NT2/D1 (cell line): ENCODE results near the gene KLHL42.
A peak's percentile ranks its signal among the peaks of the same experiment; 100 is the strongest.

Experiments used
- DNase-seq: peaks from one replicate; pipeline ENCODE4 v3.0.0-alpha.2; 2011; ENCODE audit warnings: low read depth, low spot score
- H3K27me3 ChIP-seq: 2 replicates; pipeline ENCODE4 v1.6.0; 2011; ENCODE audit warnings: mild to moderate bottlenecking; ENCODE audit not compliant: insufficient read length, insufficient read depth
- H3K36me3 ChIP-seq: 2 replicates; pipeline ENCODE4 v1.6.1; 2011; ENCODE audit warnings: mild to moderate bottlenecking, low read length, mixed read lengths; ENCODE audit not compliant: insufficient read depth, insufficient read length
- H3K4me1 ChIP-seq: 2 replicates; pipeline ENCODE4 v1.5.1; 2011; ENCODE audit not compliant: insufficient read depth, insufficient read length
- H3K4me3 ChIP-seq: 2 replicates; pipeline ENCODE4 v1.5.1; 2011; ENCODE audit warnings: low read depth; ENCODE audit not compliant: insufficient read length
- H3K9ac ChIP-seq: 2 replicates; pipeline ENCODE4 v1.6.0; 2011; ENCODE audit warnings: low read depth; ENCODE audit not compliant: insufficient read length
- H3K9me3 ChIP-seq: 2 replicates; pipeline ENCODE4 v1.5.1; 2011; ENCODE audit warnings: mild to moderate bottlenecking, low read length; ENCODE audit not compliant: insufficient read depth
- SUZ12 ChIP-seq: IDR thresholded peaks from 2 replicates; pipeline ENCODE4 v1.6.1; 2011; ENCODE audit not compliant: insufficient read length, insufficient read depth; ENCODE audit errors: extremely low read depth
- YY1 ChIP-seq: IDR thresholded peaks from 2 replicates; pipeline ENCODE4 v1.6.1; 2011; ENCODE audit not compliant: insufficient read length, insufficient read depth
- ZNF274 ChIP-seq: IDR thresholded peaks from 2 replicates; pipeline ENCODE4 v1.6.1; 2011; ENCODE audit warnings: mild to moderate bottlenecking, low read depth, low read length

The KLHL42 gene

DNA sequence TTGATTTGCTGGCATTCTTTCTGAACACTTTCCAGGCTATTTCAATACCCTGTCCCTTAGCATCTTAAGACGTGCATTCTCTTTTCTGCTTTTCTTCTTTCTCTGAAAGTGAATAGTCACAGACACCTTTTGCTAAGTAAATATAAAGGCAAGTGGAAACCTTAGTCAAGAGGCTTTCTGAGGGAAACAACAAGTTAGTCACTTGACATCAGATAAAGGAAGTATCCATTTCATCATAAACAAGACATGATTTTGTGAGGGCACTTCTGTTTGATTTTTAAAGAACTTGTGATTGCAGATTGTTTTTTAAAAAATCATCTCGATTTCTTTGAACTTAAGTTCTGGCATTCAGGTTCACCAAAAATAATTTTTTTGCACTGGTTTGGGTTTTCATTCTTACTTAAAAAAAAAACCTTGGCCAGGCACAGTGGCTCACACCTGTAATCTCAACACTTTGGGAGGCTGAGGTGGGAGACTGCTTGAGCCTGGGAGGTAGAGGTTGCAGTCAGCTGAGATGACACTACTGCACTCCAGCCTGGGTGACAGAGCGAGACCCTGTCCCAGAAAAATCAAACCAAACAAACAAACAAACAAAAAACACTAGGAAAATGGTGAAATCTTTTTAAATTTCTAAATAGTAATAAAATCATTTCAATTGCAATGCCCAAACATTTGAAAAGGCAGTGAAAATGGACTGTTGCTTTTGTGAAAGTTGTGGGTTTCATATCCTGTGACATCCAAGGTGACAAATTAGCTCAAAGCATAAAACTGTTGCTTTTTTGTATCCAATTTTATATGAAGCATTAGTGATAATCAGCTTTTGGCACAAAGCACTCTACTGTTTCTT is 8.3 kb upstream of the KLHL42 start:
- TF ChIP-seq ZNF274, result no peak
- Histone ChIP-seq H3K9me3 (no peaks in the 10 kb centered on the region), H3K9ac (no peak overlapping the region), H3K4me3 (no peak overlapping the region), H3K36me3 (no peaks in the 10 kb centered on the region), H3K27me3 (no peaks in the 10 kb centered on the region), H3K4me1 (no peaks in the 10 kb centered on the region)
- DNase-seq, result no peak

DNA sequence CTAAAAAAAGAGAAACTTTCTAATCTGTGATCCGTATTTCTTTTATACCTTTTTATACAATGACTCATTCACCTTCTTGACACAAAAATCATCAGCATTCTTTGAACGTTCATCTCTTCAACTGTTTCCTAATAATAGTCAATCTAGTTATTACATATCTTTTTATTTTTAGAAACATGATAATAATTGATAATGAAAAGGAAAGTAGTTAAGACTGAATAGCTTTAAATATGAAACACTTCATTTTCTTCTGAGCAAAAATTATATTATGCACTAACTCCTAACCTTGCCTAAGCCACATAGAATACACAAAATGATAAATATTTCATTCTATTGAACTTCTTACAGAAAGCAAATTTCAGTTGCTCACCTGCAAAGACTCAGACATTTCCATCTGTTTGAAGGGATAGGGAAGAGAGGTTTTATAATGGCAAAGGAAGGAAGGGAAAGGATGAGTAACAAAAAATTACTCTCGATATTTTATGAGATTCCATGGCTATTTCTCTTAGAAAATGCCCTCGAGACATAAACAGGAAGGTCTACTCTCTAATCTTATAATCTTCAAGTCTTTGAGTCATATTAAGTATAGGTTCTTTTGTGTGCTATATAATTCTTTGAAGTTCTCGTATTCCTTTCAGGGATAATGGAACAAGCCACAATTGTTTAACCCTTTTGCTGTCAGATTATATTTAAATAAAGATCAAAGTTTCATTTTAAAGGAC is 7.5 kb upstream of the KLHL42 start:
- DNase-seq, result no peak
- Histone ChIP-seq H3K36me3 (no peaks in the 10 kb centered on the region), H3K9me3 (no peaks in the 10 kb centered on the region), H3K4me1 (no peaks in the 10 kb centered on the region), H3K4me3 (no peak overlapping the region), H3K27me3 (no peaks in the 10 kb centered on the region), H3K9ac (no peak overlapping the region)
- TF ChIP-seq ZNF274, result no peak
- TF ChIP-seq YY1, result no peak
- no peak for TF ChIP-seq SUZ12

DNA sequence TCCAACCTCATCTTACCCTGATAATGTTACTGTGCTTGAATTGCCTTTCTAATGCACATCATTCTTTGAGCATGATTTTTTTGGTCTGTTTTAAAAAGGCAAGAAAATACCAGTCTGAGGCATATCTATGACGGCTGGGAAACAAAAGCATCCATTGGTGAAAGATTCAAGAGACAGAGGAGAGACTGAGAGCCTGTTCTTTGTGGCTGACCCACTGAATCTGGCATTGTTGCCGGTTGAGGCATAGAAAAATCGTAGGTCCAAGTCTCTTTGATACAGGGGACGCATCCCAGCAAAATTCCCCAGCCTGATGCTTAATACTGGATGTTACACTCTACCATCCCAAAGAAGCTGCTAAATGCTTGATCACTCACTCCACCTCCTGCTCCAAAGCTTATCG is 2.9 kb upstream of the KLHL42 start:
- Histone ChIP-seq H3K4me3 (no peak overlapping the region), H3K27me3 (no peaks in the 10 kb centered on the region), H3K9ac (no peak overlapping the region), H3K36me3 (peaks cover 14% of the 10 kb centered on the region), H3K9me3 (no peaks in the 10 kb centered on the region), H3K4me1 (peaks cover 7% of the 10 kb centered on the region)
- TF ChIP-seq SUZ12 (no peak), ZNF274 (no peak), YY1 (no peak)
- no peak for DNase-seq

GRCh38 chr12:27778206-27778605 is 1.8 kb upstream of the KLHL42 start:
- H3K9ac ChIP-seq, result no peak overlapping the region
- H3K4me3 ChIP-seq, result no peak overlapping the region
- DNase-seq, result no peak
- TF ChIP-seq ZNF274 (no peak), YY1 (no peak), SUZ12 (no peak)
- no peaks in the 10 kb centered on the region for H3K27me3 ChIP-seq
- peaks cover 22% of the 10 kb centered on the region for H3K36me3 ChIP-seq
- peaks cover 7% of the 10 kb centered on the region for H3K4me1 ChIP-seq
- H3K9me3 ChIP-seq, result no peaks in the 10 kb centered on the region

DNA sequence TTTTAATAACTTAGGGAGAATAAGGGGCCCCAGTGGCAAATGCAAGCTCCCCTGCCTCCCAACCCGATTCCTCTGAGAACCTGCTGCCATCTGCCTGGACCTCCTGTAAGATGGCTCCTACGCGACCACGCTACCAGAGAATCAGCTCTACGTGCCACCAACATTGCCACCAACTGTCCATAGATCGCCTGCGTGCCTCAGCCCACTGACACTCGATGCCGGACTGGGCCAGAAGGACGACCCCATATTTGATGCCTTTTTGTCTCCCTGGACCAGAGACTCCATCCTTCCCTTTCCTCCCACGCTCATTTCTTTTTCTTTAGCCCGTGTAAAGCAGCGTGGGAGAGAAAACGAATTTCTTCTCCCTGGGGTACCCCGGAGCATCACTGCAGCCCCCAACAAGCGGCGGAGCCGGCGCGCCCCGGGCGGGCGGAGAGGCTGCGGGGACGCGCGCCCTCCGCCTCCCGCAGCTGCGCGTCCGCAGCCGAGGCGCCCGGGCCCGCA is 565 bp upstream of the KLHL42 start:
- TF ChIP-seq YY1, result no peak
- no peak for TF ChIP-seq ZNF274
- TF ChIP-seq SUZ12, result no peak
- H3K4me1 ChIP-seq, result peaks cover 7% of the 10 kb centered on the region
- peak; percentile 48 for DNase-seq
- H3K4me3 ChIP-seq, result peak overlapping the region; percentile 88
- H3K36me3 ChIP-seq, result peaks cover 29% of the 10 kb centered on the region
- no peaks in the 10 kb centered on the region for H3K9me3 ChIP-seq
- peak overlapping the region; percentile 96 for H3K9ac ChIP-seq
- H3K27me3 ChIP-seq, result no peaks in the 10 kb centered on the region

- peaks cover 38% of the 10 kb centered on the region for H3K36me3 ChIP-seq
- DNase-seq, result peak; percentile 30
- TF ChIP-seq YY1 (no peak), SUZ12 (no peak), ZNF274 (no peak)
- H3K27me3 ChIP-seq, result no peaks in the 10 kb centered on the region
- no peaks in the 10 kb centered on the region for H3K9me3 ChIP-seq
- peaks cover 7% of the 10 kb centered on the region for H3K4me1 ChIP-seq
- peak overlapping the region; percentile 88 for H3K4me3 ChIP-seq
- peak overlapping the region; percentile 96 for H3K9ac ChIP-seq
Observed at GRCh38 chr12:27780612-27781408, 777 bp downstream of the KLHL42 start.

GRCh38 chr12:27781680-27782079 is 1.6 kb downstream of the KLHL42 start:
- H3K27me3 ChIP-seq, result no peaks in the 10 kb centered on the region
- H3K4me1 ChIP-seq, result peaks cover 7% of the 10 kb centered on the region
- H3K9ac ChIP-seq, result peak overlapping the region; percentile 2
- peaks cover 38% of the 10 kb centered on the region for H3K36me3 ChIP-seq
- no peak for DNase-seq
- TF ChIP-seq ZNF274, result no peak
- TF ChIP-seq YY1, result no peak
- no peak for TF ChIP-seq SUZ12
- H3K4me3 ChIP-seq, result no peak overlapping the region
- H3K9me3 ChIP-seq, result no peaks in the 10 kb centered on the region
